NOMO-1 treated with DMSO at 0.1 percent for 48 hours (cell line): ENCODE measurements around the gene LIN7C.
A peak's percentile ranks its signal among the peaks of the same experiment; 100 is the strongest.

Experiments
- DNase-seq: peaks from one replicate; lab custom pipeline; 2025; ENCODE audit not compliant: unreplicated experiment; lab: John Stamatoyannopoulos, UW

The LIN7C gene

GRCh38 chr11:27471589-27472397 is 34.8 kb downstream of the LIN7C start:
- DNase-seq: peak; percentile 28

GRCh38 chr11:27470826-27471588 is 35.6 kb downstream of the LIN7C start:
- no peak for DNase-seq

GRCh38 chr11:27470166-27470565 is 36.4 kb downstream of the LIN7C start:
- no peak for DNase-seq

- no peak for DNase-seq
These were observed 37.4 kb downstream of the LIN7C start for GRCh38 chr11:27468995-27469695.

GRCh38 chr11:27468209-27468994 is 38.2 kb downstream of the LIN7C start:
- DNase-seq: peak; percentile 36

- DNase-seq: no peak
These were observed 39.2 kb downstream of the LIN7C start for GRCh38 chr11:27467181-27467913.

GRCh38 chr11:27466363-27466762 is 40.2 kb downstream of the LIN7C start:
- no peak for DNase-seq

- DNase-seq: no peak
These were observed 40.9 kb downstream of the LIN7C start for GRCh38 chr11:27465629-27466028.

GRCh38 chr11:27464909-27465308 is 41.7 kb downstream of the LIN7C start:
- no peak for DNase-seq

GRCh38 chr11:27464289-27464696 is 42.3 kb downstream of the LIN7C start:
- no peak for DNase-seq

GRCh38 chr11:27462543-27462942 is 44.0 kb downstream of the LIN7C start:
- no peak for DNase-seq

- DNase-seq: no peak
These were observed 46.2 kb downstream of the LIN7C start for GRCh38 chr11:27460158-27460978.

GRCh38 chr11:27459191-27459590 is 47.4 kb downstream of the LIN7C start:
- DNase-seq: no peak

GRCh38 chr11:27458182-27458581 is 48.4 kb downstream of the LIN7C start:
- no peak for DNase-seq

GRCh38 chr11:27456795-27457329 is 49.7 kb downstream of the LIN7C start:
- DNase-seq: no peak

- no peak for DNase-seq
These were observed 50.3 kb downstream of the LIN7C start for GRCh38 chr11:27456140-27456794.

GRCh38 chr11:27455667-27456066 is 50.9 kb downstream of the LIN7C start:
- DNase-seq: no peak

- DNase-seq: no peak
These were observed 52.9 kb downstream of the LIN7C start for GRCh38 chr11:27453701-27454100.

GRCh38 chr11:27452147-27452546 is 54.4 kb downstream of the LIN7C start:
- DNase-seq: no peak
